NCI-H2227 (cell line): Measurements from ENCODE around the gene CARD19.
A peak's percentile ranks its signal among the peaks of the same experiment; 100 is the strongest.
"Not testable (repeated sequence)": the region's sequence is repeated elsewhere in the genome, so short reads cannot be mapped to it uniquely, and the experiment has no call there.

Experiments used
- DNase-seq: peaks from one replicate; lab custom pipeline; 2025; ENCODE audit not compliant: unreplicated experiment; lab: John Stamatoyannopoulos, UW

Gene CARD19

DNA sequence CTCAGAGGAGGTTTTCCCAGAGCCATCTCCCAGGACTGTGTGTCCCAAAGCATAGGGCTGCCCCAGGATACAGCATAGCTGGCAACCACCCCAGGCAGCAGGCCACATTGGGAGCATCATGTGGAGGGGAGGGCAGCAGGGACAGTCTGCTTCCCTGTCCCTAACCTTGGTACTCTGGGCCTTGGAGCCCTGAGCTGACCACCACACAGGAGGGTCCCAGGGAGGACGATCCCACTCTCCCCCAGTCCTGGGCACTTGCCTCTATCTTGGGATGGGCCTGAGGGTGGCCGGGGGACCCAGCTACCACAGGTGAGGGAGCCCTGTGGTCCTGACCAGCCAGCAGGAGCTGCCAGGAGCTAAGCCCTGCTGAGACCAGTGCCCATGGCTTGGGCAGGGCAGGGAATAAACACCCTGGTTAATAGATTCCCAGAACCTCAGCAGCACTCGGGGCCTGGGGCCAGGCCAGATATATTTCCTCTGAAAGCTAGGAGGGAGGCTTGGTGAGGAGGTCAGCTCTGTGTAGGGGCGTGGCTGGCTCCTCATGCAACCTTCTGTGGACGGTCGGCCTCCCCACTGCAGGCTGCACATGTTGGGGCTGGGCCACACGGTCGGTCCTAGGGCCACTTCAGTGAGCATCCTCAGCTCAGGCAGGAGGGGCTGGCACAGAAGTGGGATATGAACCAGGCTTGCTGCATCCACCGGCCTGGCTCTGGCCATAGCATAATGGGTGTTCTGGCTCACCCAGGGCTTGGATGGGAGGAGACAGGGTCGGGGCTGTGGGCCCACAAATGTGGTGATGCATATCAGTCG lies 33.9 kb downstream of the CARD19 start:
- no peak for DNase-seq

DNA sequence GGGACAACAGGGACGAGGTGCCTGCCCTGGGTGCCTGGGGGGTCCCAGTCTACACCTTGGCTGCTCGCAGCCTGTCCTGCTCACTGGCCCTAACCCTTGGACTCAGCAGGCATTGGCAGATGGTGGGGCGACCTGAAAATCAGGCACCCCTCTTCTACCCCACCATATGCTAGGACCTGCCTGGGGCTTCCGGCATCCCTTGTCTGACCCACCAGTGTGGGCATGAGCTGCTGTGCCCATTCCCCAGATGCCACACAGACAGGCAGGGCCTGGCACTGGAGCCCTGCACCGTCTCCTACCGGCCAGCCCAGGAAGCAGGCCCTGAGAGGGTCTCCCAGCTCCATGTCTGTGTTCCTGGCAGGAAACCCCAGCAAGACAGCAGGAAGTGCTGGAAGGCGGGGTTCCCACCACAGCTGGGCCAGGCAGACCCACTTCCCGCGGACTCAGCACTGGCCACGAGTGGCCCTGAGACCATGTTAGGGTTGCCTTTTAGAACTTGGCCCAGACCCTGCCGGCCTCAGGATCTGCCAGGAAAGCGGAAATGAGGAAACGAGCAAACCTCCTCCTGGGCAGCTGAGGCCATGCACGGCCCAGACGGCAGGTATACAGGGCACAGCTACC lies 35.0 kb downstream of the CARD19 start:
- no peak for DNase-seq

DNA sequence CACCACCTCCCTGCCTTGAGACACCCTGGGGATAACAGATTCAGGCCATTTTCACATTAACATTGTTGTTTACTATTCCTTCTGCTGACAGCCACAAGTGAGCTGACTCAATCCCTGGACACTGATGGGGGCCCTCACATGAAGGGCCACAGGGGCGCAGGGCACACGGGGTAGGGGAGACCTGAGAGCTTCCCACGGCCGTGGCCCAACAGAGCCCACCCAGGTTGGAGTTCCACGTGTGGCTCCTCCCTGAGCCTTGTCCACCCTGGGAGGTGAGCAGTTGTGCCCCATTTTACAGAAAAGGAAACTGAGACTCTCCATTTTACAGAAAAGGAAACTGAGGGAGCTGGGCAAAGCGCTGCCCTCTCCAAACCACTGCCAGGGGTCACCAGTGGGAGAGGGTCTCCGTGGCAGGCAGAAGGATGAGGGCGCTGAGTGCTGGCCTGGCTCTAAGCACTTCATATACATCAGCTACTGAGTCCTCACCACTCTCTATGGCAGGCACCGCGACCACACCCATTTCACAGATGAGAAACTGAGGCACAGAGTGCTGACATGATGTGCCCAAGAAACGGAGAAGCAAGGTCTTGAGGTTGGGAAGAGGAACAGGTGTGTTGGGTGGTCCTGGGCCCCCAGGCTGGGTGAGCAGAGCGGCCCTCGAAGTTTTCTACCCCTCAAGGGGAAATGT lies 35.7 kb downstream of the CARD19 start:
- no peak for DNase-seq

DNA sequence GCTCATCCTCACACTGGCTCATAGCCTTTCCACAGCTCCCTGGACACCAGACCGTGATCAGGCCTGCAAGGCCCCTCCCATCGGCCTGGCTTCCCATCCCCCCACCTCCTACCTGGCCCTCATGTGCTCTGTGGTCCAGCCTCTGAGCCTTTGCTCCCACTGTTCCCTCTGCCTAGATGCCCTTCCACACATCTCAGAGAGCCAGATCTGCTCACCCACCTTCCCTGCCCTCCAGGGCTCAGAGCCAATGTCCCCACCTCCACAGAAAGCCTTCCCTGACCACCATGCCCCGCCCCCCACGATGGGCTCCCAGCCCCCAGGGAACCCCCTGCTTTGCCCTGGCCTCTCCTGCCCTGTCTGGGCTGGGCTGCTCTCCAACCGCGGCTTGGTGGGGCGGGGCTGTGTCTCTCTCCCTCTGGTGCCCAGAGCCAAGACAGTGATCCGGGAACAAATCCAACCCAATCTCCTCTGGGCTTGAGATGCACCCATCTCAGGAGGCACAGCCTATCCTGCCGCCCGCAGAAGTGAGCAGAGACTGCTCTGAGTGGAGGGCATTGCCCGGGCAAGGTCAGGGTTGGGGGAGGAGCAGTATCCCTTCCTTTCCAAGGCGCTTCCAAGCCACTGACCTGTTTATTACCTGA lies 36.4 kb downstream of the CARD19 start:
- no peak for DNase-seq

DNA sequence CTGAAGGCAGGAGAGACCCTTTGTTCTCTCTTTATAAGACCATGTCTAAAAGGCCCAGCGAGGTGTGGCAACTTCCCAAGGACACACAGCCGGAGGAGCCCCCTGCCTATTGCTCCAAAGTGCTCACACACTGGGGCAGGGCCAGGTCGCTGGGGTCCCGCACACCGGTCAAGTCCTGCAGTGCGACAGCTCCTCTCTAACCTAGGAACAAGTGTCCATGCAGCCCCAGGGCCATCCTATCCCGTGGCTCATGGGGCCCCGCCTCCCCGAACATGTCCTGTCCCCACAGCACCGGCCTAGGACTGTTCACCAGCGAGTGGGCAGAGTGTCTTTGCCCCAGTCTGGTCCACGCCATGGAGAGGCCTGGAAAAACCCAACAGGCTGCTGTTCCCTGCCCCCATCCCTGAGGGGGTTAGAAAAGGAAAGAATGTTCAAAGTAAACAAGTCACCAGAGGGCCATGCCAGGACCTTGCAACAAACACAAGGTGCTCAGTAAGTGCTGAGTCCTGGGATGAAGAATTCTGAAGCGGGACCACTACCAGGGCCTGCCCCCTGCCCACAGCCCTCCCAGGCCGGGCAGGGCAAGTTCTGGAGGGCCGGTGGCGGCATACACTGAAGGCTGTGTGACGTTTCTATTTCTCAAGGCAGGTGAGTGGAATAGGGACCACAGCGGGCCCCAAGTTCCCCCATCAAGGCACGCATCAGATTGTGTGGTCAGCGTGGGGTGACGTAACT lies 37.1 kb downstream of the CARD19 start:
- DNase-seq, result no peak

DNA sequence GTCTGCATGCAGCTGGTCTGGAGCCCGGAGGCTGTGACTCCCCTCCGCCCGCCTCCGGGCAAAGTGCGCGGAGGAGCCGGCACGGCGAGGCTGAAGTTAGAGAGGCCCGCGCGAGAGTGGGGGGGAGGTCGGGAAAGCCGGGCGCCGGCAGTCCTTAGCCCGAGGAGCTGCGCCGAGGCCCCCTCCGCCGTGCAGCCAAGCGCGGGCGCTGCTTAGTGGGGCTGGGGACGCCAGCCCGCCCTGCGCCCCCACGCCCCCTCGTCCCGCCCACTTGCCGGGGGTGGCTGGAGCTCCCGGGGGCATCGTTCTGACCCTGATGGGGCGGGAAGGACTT lies 37.6 kb downstream of the CARD19 start:
- DNase-seq, result peak; percentile 53

DNA sequence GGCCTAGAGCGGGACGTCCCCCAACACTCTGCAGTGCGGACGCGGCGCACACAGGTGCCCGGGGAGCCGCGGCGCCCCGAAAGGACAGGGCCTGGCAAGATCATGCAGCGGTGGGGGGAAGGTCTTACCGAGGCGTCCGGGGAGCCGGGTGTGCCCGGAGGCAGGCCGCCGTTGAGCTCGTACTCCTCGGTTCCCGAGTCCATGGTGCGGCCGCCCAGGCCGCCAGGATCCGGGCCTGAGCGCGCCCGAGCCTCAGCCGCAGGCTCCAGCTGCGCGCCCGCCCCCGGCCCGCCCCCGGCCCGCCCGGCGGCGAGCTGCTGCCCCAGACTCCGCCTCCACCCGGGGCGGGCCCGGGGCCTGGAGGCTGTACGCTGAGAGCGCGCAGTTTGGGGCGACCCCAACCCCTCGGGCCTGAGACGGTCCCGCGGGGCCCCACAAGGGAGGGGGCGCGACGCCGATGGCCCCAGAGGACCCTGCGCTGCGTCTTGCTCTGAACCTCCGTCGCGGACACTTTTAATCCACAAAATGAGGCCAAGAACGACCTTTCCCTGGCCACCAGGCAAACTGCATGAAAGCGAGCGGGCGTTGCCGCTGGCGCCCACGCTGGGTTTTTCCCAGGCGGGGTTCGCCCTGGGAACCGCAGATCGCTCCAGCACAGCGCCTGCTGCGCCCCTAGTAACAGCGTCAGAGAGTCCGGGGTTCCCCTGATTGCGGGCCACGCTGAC lies 38.2 kb downstream of the CARD19 start, which contains the start of gene NINJ1:
TSS of gene NINJ1 (minus strand) at position 237 of the 725 bp plus-strand sequence. CDS start at position 203, 34 bp downstream.
- DNase-seq, result peak; percentile 76

DNA sequence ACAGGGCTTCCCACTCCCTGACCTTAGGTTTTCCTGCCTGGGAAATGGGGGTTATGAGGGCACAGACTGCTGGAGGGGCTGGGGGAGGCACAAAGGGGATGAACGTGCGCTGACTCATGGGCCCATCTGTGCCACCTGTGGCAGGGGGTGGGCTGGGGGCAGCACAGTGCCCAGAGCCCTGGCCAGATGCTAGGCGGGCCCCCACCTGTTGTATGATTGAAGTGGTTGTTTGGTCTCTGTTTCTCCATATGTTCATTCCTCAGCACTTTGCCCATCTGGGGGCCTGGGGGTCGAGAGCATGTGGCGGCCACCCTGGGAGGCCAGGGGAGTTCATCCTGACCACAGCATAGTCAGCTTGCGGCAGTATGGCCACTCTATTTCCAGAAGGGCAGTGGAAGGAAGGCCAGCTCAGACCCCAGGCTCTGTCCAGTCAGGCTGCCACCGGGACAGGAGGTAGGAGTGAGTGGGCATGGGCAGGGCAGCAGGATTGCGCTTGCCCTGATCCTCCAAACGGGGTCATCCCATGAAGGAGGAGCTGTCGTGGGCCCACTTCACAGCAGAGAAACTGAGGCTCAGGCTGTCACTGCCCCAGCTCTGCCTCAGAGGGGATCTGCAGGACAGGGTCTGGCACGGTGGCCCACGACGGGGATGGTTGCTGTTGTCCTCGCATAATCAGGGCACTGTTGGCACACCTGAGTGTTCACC lies 38.9 kb downstream of the CARD19 start:
- DNase-seq, result no peak

DNA sequence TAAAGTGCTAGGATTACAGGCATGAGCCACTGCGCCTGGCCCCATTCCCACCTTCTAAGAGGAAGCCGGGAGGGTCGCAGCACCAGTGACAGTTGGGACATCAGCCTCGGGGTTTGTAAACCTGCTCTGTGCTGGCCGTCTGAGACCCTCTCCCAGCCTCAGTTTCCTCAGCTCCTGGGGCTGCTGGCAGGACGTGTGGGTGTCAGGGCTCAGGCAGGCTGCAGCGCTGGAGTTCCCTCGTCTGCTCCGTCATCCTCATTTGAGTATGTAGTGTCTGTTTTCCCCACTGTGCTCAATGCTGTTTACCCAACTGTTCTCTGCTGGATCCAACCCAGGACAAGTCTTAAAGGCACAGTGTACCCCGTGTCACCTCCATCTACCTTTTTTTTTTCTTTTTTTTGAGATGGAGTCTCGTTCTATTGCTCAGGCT lies 40.0 kb downstream of the CARD19 start:
- no peak for DNase-seq

DNA sequence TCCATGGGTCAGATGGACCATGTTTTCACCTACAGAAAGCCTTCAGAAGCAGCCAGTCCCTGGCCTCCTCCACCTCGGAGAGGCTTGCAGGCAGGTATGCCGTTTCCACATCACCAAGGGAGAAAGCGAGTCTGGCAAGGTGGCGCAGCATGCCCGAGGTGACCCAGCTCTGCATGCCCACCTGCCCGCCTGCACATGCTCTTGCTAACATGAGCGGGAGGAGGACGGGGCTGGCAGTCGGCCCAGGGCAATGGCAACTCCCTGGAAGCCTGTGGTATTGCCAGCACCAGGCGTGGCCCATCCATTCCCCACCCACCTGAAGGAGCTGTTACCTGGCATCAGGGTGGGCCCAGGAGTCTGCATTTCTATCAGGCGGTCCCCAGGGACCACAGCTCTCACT lies 41.3 kb downstream of the CARD19 start:
- no peak for DNase-seq

DNA sequence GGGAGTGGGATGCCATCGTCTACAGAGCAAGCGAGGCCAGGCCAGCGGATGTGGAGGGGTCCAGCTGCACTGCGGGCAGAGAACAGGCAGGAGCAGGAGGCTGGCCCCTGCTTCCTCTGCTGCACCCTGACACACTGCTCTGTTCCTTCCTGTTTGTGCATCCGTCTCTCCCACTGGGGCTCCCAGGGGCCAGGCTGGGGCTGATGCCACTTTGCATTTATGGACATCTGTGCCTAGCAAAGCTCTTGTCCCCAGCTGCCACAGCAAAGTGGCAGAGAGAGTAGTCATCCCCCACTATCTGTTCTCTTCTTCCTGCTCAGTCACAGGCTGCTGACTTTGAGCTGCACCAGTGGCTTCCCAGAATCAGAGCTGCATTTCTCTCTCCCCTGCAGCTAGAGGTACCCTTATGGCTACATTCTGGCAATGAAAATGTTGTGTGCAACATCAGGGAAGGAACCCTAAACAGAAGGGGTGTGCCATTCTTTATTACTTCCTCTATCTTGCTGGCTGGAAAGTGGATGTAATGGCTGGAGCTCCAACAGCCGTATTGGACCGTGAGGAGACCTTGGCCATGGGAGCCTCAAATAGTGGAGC lies 42.3 kb downstream of the CARD19 start:
- no peak for DNase-seq

DNA sequence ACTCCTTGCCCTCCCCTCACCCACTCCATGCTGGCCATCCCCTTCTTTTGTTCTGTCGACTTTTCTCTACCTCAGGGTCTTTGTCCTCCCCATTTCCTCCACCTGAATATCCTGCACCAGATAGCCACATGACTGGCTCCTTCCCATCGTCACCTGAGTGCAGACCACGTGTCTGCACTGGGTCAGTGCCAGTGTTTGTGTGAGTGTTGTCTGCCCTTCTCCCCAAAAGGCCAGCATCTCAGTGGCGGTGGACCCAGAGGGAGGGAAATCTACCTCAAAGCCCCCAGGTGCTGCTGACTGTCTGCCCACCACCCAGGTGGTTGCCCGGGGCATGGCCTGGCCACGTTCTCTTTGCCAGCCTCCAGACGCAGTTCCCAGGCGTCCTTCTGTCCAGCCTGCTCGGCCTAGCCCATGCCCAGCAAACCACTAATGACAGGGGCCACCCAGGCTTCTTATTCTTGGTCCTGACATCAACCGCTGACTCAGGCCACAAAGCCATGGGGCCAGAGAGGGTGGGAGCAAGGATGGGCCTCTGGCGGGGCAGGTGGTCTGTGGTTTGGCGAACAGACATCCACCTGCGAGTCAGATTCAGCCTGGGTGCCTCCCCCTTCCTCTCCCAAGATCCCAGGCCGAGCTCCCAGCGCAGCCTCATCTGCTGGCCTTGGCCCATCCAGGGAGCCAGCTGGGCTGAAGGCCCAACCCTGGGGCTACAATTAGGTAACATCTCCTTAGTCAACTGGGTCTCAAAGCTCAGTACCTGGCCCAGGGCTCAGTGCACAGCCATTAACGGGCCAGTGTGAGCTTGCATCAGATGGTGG lies 43.6 kb downstream of the CARD19 start:
- DNase-seq, result no peak

DNA sequence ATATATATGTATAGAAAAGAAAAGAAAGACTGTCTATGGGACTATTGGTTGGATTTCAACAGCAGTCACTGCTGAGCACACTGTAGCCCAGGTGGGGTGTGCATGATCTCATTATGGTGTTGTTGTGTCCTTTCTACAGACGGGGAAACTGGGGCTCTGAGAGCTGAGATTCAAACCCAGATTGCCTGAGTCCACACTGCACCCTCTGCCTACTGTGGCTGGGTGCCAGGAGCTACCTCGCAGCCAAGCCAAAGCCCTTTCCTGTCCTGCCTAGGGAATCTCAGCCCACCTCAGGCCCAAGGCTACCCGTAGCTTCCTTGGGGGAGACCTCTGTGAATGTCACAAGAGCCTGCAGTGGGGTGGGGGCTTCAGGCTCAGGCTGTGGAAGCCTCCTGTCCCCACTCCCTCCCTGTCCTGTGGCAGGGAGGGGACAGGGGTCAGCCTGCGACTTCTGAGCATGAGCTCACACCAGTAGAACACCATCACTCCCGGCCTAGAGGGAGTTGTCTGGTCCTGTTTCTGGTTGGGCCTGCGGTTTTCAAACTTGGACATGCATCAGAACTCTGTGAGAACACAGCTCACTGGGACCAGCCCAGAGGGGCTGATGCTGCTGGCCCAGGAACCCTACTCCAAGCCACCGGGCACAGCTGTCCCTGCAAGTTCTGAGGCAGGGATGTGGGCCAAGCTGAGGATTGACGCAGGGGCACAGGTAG lies 45.9 kb downstream of the CARD19 start:
- DNase-seq, result no peak

DNA sequence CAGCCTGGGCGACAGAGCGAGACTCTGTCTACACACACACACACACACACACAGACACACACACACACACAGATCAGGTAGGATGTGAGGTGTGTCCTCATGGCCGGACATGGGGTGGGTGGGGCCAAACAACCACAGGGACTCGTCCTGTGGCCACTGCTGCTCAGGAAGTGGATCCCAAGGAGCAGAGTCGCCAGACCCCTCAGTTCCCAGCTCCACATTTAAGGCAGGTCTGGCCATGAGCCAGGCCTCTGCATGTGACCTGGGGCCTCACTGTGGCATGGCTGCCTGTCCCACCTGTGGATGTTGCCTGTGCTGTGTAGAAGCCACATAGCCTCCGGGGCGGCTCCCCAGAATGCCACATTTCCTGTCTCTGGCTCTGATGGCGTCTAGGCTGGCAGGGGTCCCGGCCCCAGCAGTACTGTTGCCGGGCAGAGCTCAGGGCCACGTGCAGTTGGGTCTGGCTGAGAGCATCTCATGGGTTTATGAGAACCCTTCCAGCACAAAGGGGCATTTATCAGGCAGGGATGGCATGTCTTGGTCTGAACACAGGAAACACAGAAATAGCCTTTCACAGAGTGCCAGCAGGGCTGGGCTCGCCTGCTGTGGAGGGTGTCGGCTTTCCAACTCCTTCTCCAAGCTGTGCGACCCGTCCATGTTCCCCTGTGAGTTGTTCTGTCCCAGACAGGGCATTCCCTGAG lies 48.0 kb downstream of the CARD19 start:
- DNase-seq, result no peak

DNA sequence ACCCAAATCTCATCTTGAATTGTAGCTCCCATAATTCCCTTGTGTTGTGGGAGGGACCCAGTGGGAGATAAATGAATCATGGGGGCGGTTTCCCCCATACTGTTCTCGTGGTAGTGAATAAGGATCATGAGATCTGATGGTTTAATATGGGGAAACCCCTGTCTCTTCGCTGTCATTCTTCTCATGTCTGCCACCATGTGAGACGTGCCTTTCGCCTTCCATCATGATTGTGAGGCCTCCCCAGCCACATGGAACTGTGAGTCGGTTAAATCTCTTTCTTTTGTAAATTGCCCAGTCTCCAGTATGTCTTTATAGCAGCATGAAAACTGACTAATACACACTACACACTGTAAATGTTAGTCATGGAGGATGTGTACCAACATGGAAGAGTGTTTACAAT lies 50.7 kb downstream of the CARD19 start:
- DNase-seq, result not testable (repeated sequence)

DNA sequence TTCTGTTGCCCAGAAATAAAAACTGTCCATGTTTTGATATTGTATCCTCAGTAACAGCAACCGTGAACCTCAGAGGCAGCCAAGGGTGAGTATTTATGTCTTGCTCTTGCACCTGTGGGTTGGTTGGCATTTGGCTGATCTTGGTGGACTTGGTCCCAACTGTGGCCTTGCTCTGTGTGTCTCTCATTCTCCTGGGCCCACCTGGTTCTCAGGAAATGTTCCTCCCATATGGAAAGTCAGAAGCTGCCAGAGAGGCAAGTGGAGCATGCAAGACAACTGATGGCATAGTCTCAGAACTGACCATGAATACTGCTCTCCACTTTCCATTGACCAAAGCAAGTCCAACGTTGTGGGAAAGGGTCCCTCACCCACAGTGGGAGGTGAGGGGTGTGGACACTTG lies 51.6 kb downstream of the CARD19 start:
- no peak for DNase-seq

DNA sequence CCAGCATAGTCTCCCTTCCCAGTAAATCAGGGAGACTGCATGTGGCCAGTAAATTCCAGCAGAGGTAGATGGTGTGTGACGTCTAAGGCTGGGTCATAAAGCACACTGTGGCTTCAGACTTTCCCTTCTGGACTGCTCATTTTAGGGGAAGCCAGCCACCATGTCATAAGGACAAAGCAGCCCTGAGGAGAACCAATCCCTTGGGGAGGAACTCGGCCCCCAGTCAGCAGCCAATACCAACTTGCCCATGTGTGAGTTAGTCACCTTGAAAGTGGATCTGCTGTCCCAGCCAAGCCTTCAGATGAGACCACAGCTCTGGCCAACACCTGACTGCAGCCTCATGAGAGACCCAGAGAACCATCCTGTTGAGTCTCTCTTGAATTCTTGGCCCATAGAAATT lies 52.7 kb downstream of the CARD19 start:
- DNase-seq, result no peak
